Activated naive CD4-positive, alpha-beta T cell treated with anti-CD3 and anti-CD28 coated beads, Interleukin-2, amount 10 ng/mL, durations not matched to agents 7 days and 5 days (primary cell): ENCODE measurements around the gene SPDYC.
"Not testable (repeated sequence)": the region's sequence is repeated elsewhere in the genome, so short reads cannot be mapped to it uniquely, and the experiment has no call there.

Source experiments
- CTCF ChIA-PET: fragments of 350-600 bp; sonication (Branson Sonifier 250); formaldehyde crosslinking; loops from one replicate; lab custom pipeline; 2021; ENCODE audit warnings: antibody characterized with exemption; lab: Charles Lee
- DNase-seq: peaks from one replicate; pipeline ENCODE4 v3.0.0-alpha.2; 2020
- H3K27ac Mint-ChIP-seq: one replicate; pipeline ENCODE4 v1.8.0; 2021; ENCODE audit warnings: mild to moderate bottlenecking, moderate library complexity, mixed read lengths
- H3K27me3 Mint-ChIP-seq: one replicate; pipeline ENCODE4 v1.8.0; 2021; ENCODE audit warnings: mild to moderate bottlenecking, mixed read lengths
- H3K36me3 Mint-ChIP-seq: one replicate; pipeline ENCODE4 v1.8.0; 2021; ENCODE audit warnings: mixed read lengths
- H3K4me1 Mint-ChIP-seq: one replicate; pipeline ENCODE4 v1.8.0; 2021; ENCODE audit warnings: mixed read lengths
- H3K4me3 Mint-ChIP-seq: one replicate; pipeline ENCODE4 v1.8.0; 2021; ENCODE audit warnings: mild to moderate bottlenecking, moderate library complexity, mixed read lengths
- H3K9me3 Mint-ChIP-seq: one replicate; pipeline ENCODE4 v1.8.0; 2021; ENCODE audit warnings: mixed read lengths

The SPDYC gene

GRCh38 chr11:65147352-65148075 lies 22.5 kb upstream of the SPDYC start:
- no peak for DNase-seq
- peaks cover 7% of the 10 kb centered on the region for H3K4me1 Mint-ChIP-seq
- H3K4me3 Mint-ChIP-seq, result no peak overlapping the region
- no peak overlapping the region for H3K27ac Mint-ChIP-seq
- CTCF ChIA-PET, result interaction anchor here (0.7 to 1.2 kb wide), 4 partner anchors 22 to 182 kb away, joined by 3 to 4 read pairs (median 4); no protein-coding TSS in a partner anchor
- no peaks in the 10 kb centered on the region for H3K36me3 Mint-ChIP-seq
- H3K27me3 Mint-ChIP-seq, result peaks cover 50% of the 10 kb centered on the region
- no peaks in the 10 kb centered on the region for H3K9me3 Mint-ChIP-seq

- Mint-ChIP-seq H3K27me3 (peaks cover 54% of the 10 kb centered on the region), H3K36me3 (no peaks in the 10 kb centered on the region), H3K27ac (no peak overlapping the region), H3K4me3 (no peak overlapping the region), H3K9me3 (no peaks in the 10 kb centered on the region), H3K4me1 (peaks cover 7% of the 10 kb centered on the region)
- CTCF ChIA-PET, result interaction anchor here (1.2 kb wide), 1 partner anchor 34 kb away, joined by 4 read pairs; no protein-coding TSS in a partner anchor
- no peak for DNase-seq
These were observed 21.4 kb upstream of the SPDYC start for GRCh38 chr11:65148657-65149056.

- H3K4me1 Mint-ChIP-seq, DNase-seq, H3K4me3 Mint-ChIP-seq, H3K36me3 Mint-ChIP-seq, H3K27ac Mint-ChIP-seq, H3K9me3 Mint-ChIP-seq, CTCF ChIA-PET: not testable (repeated sequence)
- peaks cover 52% of the 10 kb centered on the region for H3K27me3 Mint-ChIP-seq
These were observed 19.9 kb upstream of the SPDYC start for GRCh38 chr11:65150131-65150508.

- no peak for DNase-seq
- CTCF ChIA-PET, result interaction anchor here (1.0 kb wide), 1 partner anchor 152 kb away, joined by 3 read pairs; no protein-coding TSS in a partner anchor
- H3K9me3 Mint-ChIP-seq, result no peaks in the 10 kb centered on the region
- peaks cover 52% of the 10 kb centered on the region for H3K27me3 Mint-ChIP-seq
- no peak overlapping the region for H3K4me3 Mint-ChIP-seq
- no peaks in the 10 kb centered on the region for H3K36me3 Mint-ChIP-seq
- H3K4me1 Mint-ChIP-seq, result peaks cover 7% of the 10 kb centered on the region
- no peak overlapping the region for H3K27ac Mint-ChIP-seq
These were observed 19.3 kb upstream of the SPDYC start for GRCh38 chr11:65150509-65151299.

- H3K4me3 Mint-ChIP-seq, result no peak overlapping the region
- peaks cover 44% of the 10 kb centered on the region for H3K27me3 Mint-ChIP-seq
- CTCF ChIA-PET, result interaction anchor here (1.0 kb wide), 1 partner anchor 153 kb away, joined by 3 read pairs; no protein-coding TSS in a partner anchor
- H3K36me3 Mint-ChIP-seq, result no peaks in the 10 kb centered on the region
- peaks cover 7% of the 10 kb centered on the region for H3K4me1 Mint-ChIP-seq
- no peak overlapping the region for H3K27ac Mint-ChIP-seq
- no peak for DNase-seq
- H3K9me3 Mint-ChIP-seq, result no peaks in the 10 kb centered on the region
These were observed 18.6 kb upstream of the SPDYC start for GRCh38 chr11:65151331-65151899.

- H3K9me3 Mint-ChIP-seq, result no peaks in the 10 kb centered on the region
- H3K36me3 Mint-ChIP-seq, result no peaks in the 10 kb centered on the region
- H3K4me1 Mint-ChIP-seq, result peaks cover 10% of the 10 kb centered on the region
- DNase-seq, result no peak
- CTCF ChIA-PET, result interaction anchor here (0.6 kb wide), 1 partner anchor 12 kb away, joined by 3 read pairs; no protein-coding TSS in a partner anchor
- no peak overlapping the region for H3K4me3 Mint-ChIP-seq
- H3K27me3 Mint-ChIP-seq, result peaks cover 42% of the 10 kb centered on the region
- H3K27ac Mint-ChIP-seq, result no peak overlapping the region
These were observed 17.9 kb upstream of the SPDYC start for GRCh38 chr11:65152122-65152521.

GRCh38 chr11:65156256-65156655 lies 13.8 kb upstream of the SPDYC start:
- Mint-ChIP-seq H3K27me3 (peaks cover 35% of the 10 kb centered on the region), H3K4me1 (peaks cover 16% of the 10 kb centered on the region), H3K4me3 (no peak overlapping the region), H3K36me3 (no peaks in the 10 kb centered on the region), H3K9me3 (no peaks in the 10 kb centered on the region), H3K27ac (no peak overlapping the region)
- DNase-seq, result no peak
- CTCF ChIA-PET, result no interaction called here

GRCh38 chr11:65156926-65157325 lies 13.1 kb upstream of the SPDYC start:
- peaks cover 15% of the 10 kb centered on the region for H3K4me1 Mint-ChIP-seq
- peak overlapping the region; percentile 33 for H3K27ac Mint-ChIP-seq
- H3K4me3 Mint-ChIP-seq, result no peak overlapping the region
- CTCF ChIA-PET, result no interaction called here
- no peak for DNase-seq
- peaks cover 34% of the 10 kb centered on the region for H3K27me3 Mint-ChIP-seq
- H3K36me3 Mint-ChIP-seq, result no peaks in the 10 kb centered on the region
- H3K9me3 Mint-ChIP-seq, result no peaks in the 10 kb centered on the region

- no peak overlapping the region for H3K27ac Mint-ChIP-seq
- H3K9me3 Mint-ChIP-seq, result no peaks in the 10 kb centered on the region
- H3K36me3 Mint-ChIP-seq, result no peaks in the 10 kb centered on the region
- no peak for DNase-seq
- CTCF ChIA-PET, result interaction anchor here (0.6 kb wide), 1 partner anchor 26 kb away, joined by 3 read pairs; no protein-coding TSS in a partner anchor
- H3K4me1 Mint-ChIP-seq, result peaks cover 11% of the 10 kb centered on the region
- peaks cover 29% of the 10 kb centered on the region for H3K27me3 Mint-ChIP-seq
- H3K4me3 Mint-ChIP-seq, result no peak overlapping the region
These were observed 12.7 kb upstream of the SPDYC start for GRCh38 chr11:65157336-65157735.

GRCh38 chr11:65159012-65159411 lies 11.0 kb upstream of the SPDYC start:
- Mint-ChIP-seq H3K4me1 (peaks cover 11% of the 10 kb centered on the region), H3K4me3 (no peak overlapping the region), H3K27me3 (peaks cover 20% of the 10 kb centered on the region), H3K36me3 (no peaks in the 10 kb centered on the region), H3K9me3 (no peaks in the 10 kb centered on the region), H3K27ac (no peak overlapping the region)
- no peak for DNase-seq
- CTCF ChIA-PET, result no interaction called here

- H3K4me1 Mint-ChIP-seq, result peaks cover 11% of the 10 kb centered on the region
- no peak overlapping the region for H3K4me3 Mint-ChIP-seq
- H3K9me3 Mint-ChIP-seq, result no peaks in the 10 kb centered on the region
- H3K27ac Mint-ChIP-seq, result no peak overlapping the region
- CTCF ChIA-PET, result no interaction called here
- DNase-seq, result no peak
- H3K27me3 Mint-ChIP-seq, result peaks cover 27% of the 10 kb centered on the region
- no peaks in the 10 kb centered on the region for H3K36me3 Mint-ChIP-seq
These were observed 9.4 kb upstream of the SPDYC start for GRCh38 chr11:65160643-65161042.

GRCh38 chr11:65163684-65164083 lies 6.3 kb upstream of the SPDYC start:
- Mint-ChIP-seq H3K9me3 (no peaks in the 10 kb centered on the region), H3K36me3 (no peaks in the 10 kb centered on the region), H3K27me3 (peaks cover 21% of the 10 kb centered on the region), H3K27ac (no peak overlapping the region), H3K4me1 (peaks cover 3% of the 10 kb centered on the region), H3K4me3 (no peak overlapping the region)
- no peak for DNase-seq
- CTCF ChIA-PET, result no interaction called here

- CTCF ChIA-PET, result interaction anchor here (0.7 kb wide), 1 partner anchor 150 kb away, joined by 3 read pairs; no protein-coding TSS in a partner anchor
- Mint-ChIP-seq H3K4me1 (peaks cover 14% of the 10 kb centered on the region), H3K9me3 (no peaks in the 10 kb centered on the region), H3K27me3 (peaks cover 11% of the 10 kb centered on the region), H3K27ac (no peak overlapping the region), H3K36me3 (no peaks in the 10 kb centered on the region), H3K4me3 (no peak overlapping the region)
- no peak for DNase-seq
These were observed 4.4 kb upstream of the SPDYC start for GRCh38 chr11:65165410-65166317.
